TTC549 (cell line): ENCODE results near the gene SMIM12.

Experiments
- FAIRE-seq: peaks from 2 replicates; lab custom pipeline; 2012; peaks lifted over from hg19 to GRCh38; lab: Jason Lieb, UNC

The SMIM12 gene

GRCh38 chr1:34872133-34872503 lies 12.6 kb upstream of the SMIM12 start:
- FAIRE-seq: no peak

- FAIRE-seq: no peak
Measured at GRCh38 chr1:34871443-34872132, 12.0 kb upstream of the SMIM12 start.

- FAIRE-seq: no peak
Measured at GRCh38 chr1:34870395-34870794, 10.8 kb upstream of the SMIM12 start.

- FAIRE-seq: no peak
Measured at GRCh38 chr1:34869760-34870159, 10.2 kb upstream of the SMIM12 start.

GRCh38 chr1:34868230-34869049 lies 8.9 kb upstream of the SMIM12 start:
- FAIRE-seq: no peak

GRCh38 chr1:34867415-34867814 lies 7.9 kb upstream of the SMIM12 start:
- no peak for FAIRE-seq

GRCh38 chr1:34866762-34867109 lies 7.2 kb upstream of the SMIM12 start:
- FAIRE-seq: no peak

- FAIRE-seq: no peak
Measured at GRCh38 chr1:34865981-34866761, 6.6 kb upstream of the SMIM12 start.

GRCh38 chr1:34865573-34865972 lies 6.0 kb upstream of the SMIM12 start:
- FAIRE-seq: no peak

GRCh38 chr1:34864759-34865158 lies 5.2 kb upstream of the SMIM12 start:
- FAIRE-seq: no peak

GRCh38 chr1:34863501-34863900 lies 4.0 kb upstream of the SMIM12 start:
- no peak for FAIRE-seq

- FAIRE-seq: no peak
Measured at GRCh38 chr1:34858901-34859445, 576 bp downstream of the SMIM12 start.

- no peak for FAIRE-seq
Measured at GRCh38 chr1:34856697-34857096, 2.9 kb downstream of the SMIM12 start.

- peak; percentile 92 for FAIRE-seq
Measured at GRCh38 chr1:34852677-34853217, 6.8 kb downstream of the SMIM12 start.

GRCh38 chr1:34851431-34852105 lies 8.0 kb downstream of the SMIM12 start:
- FAIRE-seq: no peak

- no peak for FAIRE-seq
Measured at GRCh38 chr1:34850382-34850781, 9.2 kb downstream of the SMIM12 start.

- no peak for FAIRE-seq
Measured at GRCh38 chr1:34847094-34847493, 12.5 kb downstream of the SMIM12 start.

- FAIRE-seq: no peak
Measured at GRCh38 chr1:34846265-34846664, 13.3 kb downstream of the SMIM12 start.

GRCh38 chr1:34845131-34845901 lies 14.2 kb downstream of the SMIM12 start:
- no peak for FAIRE-seq

- no peak for FAIRE-seq
Measured at GRCh38 chr1:34844252-34844634, 15.3 kb downstream of the SMIM12 start.
